ENCODE measurements around the gene TXNRD3. TPM values are rescaled to one million over a fixed set of nuclear protein-coding genes. Genes with fewer than 3 reads are reported as not detected.

Gene TXNRD3
- total RNA-seq, 6 experiments from 2014 or later, result 6.8 to 8.4 (median 7.4) TPM

- H3K36me3 Mint-ChIP-seq (ENCODE audit: low read depth), result peaks cover 5% of the 10 kb centered on the region; the same call in 1 of the 2 replicates
- peaks cover 42% of the 10 kb centered on the region for H3K4me1 Mint-ChIP-seq (ENCODE audit: low read depth)
- H3K9me3 Mint-ChIP-seq, result peaks cover 10% of the 10 kb centered on the region
- peak overlapping the region; percentile 52 for H3K27ac Mint-ChIP-seq
- DNase-seq, result no peak
- H3K4me3 Mint-ChIP-seq, result no peak overlapping the region
- H3K27me3 Mint-ChIP-seq (ENCODE audit: insufficient read depth), result peaks cover 6% of the 10 kb centered on the region
- no peak for TF ChIP-seq CTCF (IDR thresholded peaks at IDR 0.05)
These were observed 23.1 kb upstream of the TXNRD3 start for GRCh38 chr3:126677862-126678503.

GRCh38 chr3:126676919-126677705, 22.2 kb upstream of the TXNRD3 start:
- H3K4me3 Mint-ChIP-seq, result no peak overlapping the region
- DNase-seq, result peak; percentile 68
- TF ChIP-seq CTCF (IDR thresholded peaks at IDR 0.05), result no peak
- H3K27ac Mint-ChIP-seq, result peak overlapping the region; percentile 52; the same call in 1 of the 2 replicates
- peaks cover 6% of the 10 kb centered on the region for H3K27me3 Mint-ChIP-seq (ENCODE audit: insufficient read depth)
- peaks cover 5% of the 10 kb centered on the region; the same call in 1 of the 2 replicates for H3K36me3 Mint-ChIP-seq (ENCODE audit: low read depth)
- H3K4me1 Mint-ChIP-seq (ENCODE audit: low read depth), result peaks cover 42% of the 10 kb centered on the region
- H3K9me3 Mint-ChIP-seq, result peaks cover 10% of the 10 kb centered on the region

- DNase-seq, result no peak
- no peak for TF ChIP-seq CTCF (IDR thresholded peaks at IDR 0.05)
- no peak overlapping the region for H3K4me3 Mint-ChIP-seq
- H3K36me3 Mint-ChIP-seq (ENCODE audit: low read depth), result peaks cover 5% of the 10 kb centered on the region; the same call in 1 of the 2 replicates
- H3K27ac Mint-ChIP-seq, result no peak overlapping the region
- H3K27me3 Mint-ChIP-seq (ENCODE audit: insufficient read depth), result peaks cover 8% of the 10 kb centered on the region; the same call in 1 of the 2 replicates
- peaks cover 10% of the 10 kb centered on the region for H3K9me3 Mint-ChIP-seq
- peaks cover 13% of the 10 kb centered on the region for H3K4me1 Mint-ChIP-seq (ENCODE audit: low read depth)
These were observed 17.8 kb upstream of the TXNRD3 start for GRCh38 chr3:126672741-126673140.

GRCh38 chr3:126672340-126672739, 17.4 kb upstream of the TXNRD3 start:
- no peak for DNase-seq
- Mint-ChIP-seq H3K27me3 (ENCODE audit: insufficient read depth) (peaks cover 8% of the 10 kb centered on the region; the same call in 1 of the 2 replicates), H3K36me3 (ENCODE audit: low read depth) (peaks cover 5% of the 10 kb centered on the region; the same call in 1 of the 2 replicates), H3K4me1 (ENCODE audit: low read depth) (peaks cover 9% of the 10 kb centered on the region), H3K9me3 (peaks cover 10% of the 10 kb centered on the region), H3K27ac (no peak overlapping the region), H3K4me3 (no peak overlapping the region)
- TF ChIP-seq CTCF (IDR thresholded peaks at IDR 0.05), result no peak

GRCh38 chr3:126671521-126671920, 16.6 kb upstream of the TXNRD3 start:
- peaks cover 8% of the 10 kb centered on the region; the same call in 1 of the 2 replicates for H3K27me3 Mint-ChIP-seq (ENCODE audit: insufficient read depth)
- H3K4me1 Mint-ChIP-seq (ENCODE audit: low read depth), result peaks cover 1% of the 10 kb centered on the region; the same call in 1 of the 2 replicates
- H3K4me3 Mint-ChIP-seq, result no peak overlapping the region
- H3K9me3 Mint-ChIP-seq, result peaks cover 10% of the 10 kb centered on the region
- TF ChIP-seq CTCF (IDR thresholded peaks at IDR 0.05), result no peak
- no peak for DNase-seq
- peaks cover 5% of the 10 kb centered on the region; the same call in 1 of the 2 replicates for H3K36me3 Mint-ChIP-seq (ENCODE audit: low read depth)
- H3K27ac Mint-ChIP-seq, result no peak overlapping the region
